HCT116 (cell line): ENCODE measurements around the gene PLA2G2E. TPM values are rescaled to one million over a fixed set of nuclear protein-coding genes. Genes with fewer than 3 reads are reported as not detected.

Experiments
- ATAC-seq: fragments of 200-7000 bp; cut with Tn5 transposase; 2 replicates; pipeline ENCODE4 v1.9.1; 2020; ENCODE audit warnings: mild to moderate bottlenecking, moderate library complexity
- BruUV-seq: library from RNA; stranded (reverse); fragments of 400-500 nt; replicated peaks from 2 replicates; lab custom pipeline; 2021; lab: Mats Ljungman, UMichigan
- CTCF ChIA-PET: fragments of 300-600 bp; sonication (Branson Sonifier 250); formaldehyde crosslinking; loops from one replicate; lab custom pipeline; 2021; ENCODE audit warnings: antibody characterized with exemption; lab: Charles Lee
- POLR2A ChIA-PET: fragments of 300-600, 350-600 bp; sonication (Branson Sonifier 250); formaldehyde crosslinking; loops from one replicate; lab custom pipeline; 2021; ENCODE audit warnings: antibody characterized with exemption; lab: Charles Lee
- RAD21 ChIA-PET, 2 experiments: fragments of 300-600 bp; sonication (Branson Sonifier 250); formaldehyde crosslinking; loops; one replicate each; lab custom pipeline; 2023; ENCODE audit warnings: low total read pairs in 2 of 2; ENCODE audit not compliant: uncharacterized antibody in 2 of 2, unreplicated experiment in 2 of 2, low non-redundant PET in 1 of 2; lab: Charles Lee
- DNase-seq: peaks from one replicate; pipeline ENCODE4 v3.0.0-alpha.2; 2010; ENCODE audit warnings: low read depth, low spot score
- H2AFZ ChIP-seq: fragments of 200-600 bp; shearing (Covaris generic), sonication (generic); 2 replicates; pipeline ENCODE4 v1.6.1; 2017; ENCODE audit warnings: low read depth, mixed run types, mixed read lengths, antibody characterized with exemption, low read length; ENCODE audit not compliant: poor library complexity, severe bottlenecking
- H3K27ac ChIP-seq: 2 replicates; pipeline ENCODE4 v1.5.1; 2012; ENCODE audit warnings: low read depth, low read length
- H3K27me3 ChIP-seq: fragments of 200-600 bp; sonication (generic); 2 replicates; pipeline ENCODE4 v1.6.1; 2016; ENCODE audit warnings: mixed run types, low read length, mixed read lengths; ENCODE audit not compliant: insufficient read depth
- H3K36me3 ChIP-seq, 2 experiments: fragments of 200-500 bp in 1 of 2; fragments of 200-600 bp in 1 of 2; sonication (Bioruptor generic) in 1 of 2; sonication (generic) in 1 of 2; 2 replicates each; pipeline versions ENCODE4 v1.5.1 to v1.6.1; 2014 to 2016; ENCODE audit warnings: low read length in 2 of 2, inconsistent platforms in 1 of 2, mixed read lengths in 1 of 2, mixed run types in 1 of 2; ENCODE audit not compliant: insufficient read depth in 2 of 2, control insufficient read depth in 1 of 2
- H3K4me1 ChIP-seq, 2 experiments: fragments of 200-600 bp in 1 of 2; sonication (generic) in 1 of 2; 2 replicates each; pipeline versions ENCODE4 v1.5.1 to v1.6.1; 2012 to 2017; ENCODE audit warnings: low read length in 2 of 2, inconsistent platforms in 1 of 2, mild to moderate bottlenecking in 1 of 2, mixed read lengths in 1 of 2, mixed run types in 1 of 2, moderate library complexity in 1 of 2; ENCODE audit not compliant: insufficient read depth in 2 of 2, control insufficient read depth in 1 of 2
- H3K4me2 ChIP-seq: fragments of 200-600 bp; sonication (generic); 2 replicates; pipeline ENCODE4 v1.6.1; 2017; ENCODE audit warnings: mixed run types, low read length, mixed read lengths
- H3K4me3 ChIP-seq, 2 experiments: fragments of 200-600 bp in 1 of 2; sonication (generic) in 1 of 2; replicated peaks in 1 of 2; 2 replicates each; pipeline ENCODE4 v1.5.1; 2011 to 2016; ENCODE audit warnings: low read length in 2 of 2, control low read depth in 1 of 2, low read depth in 1 of 2, mild to moderate bottlenecking in 1 of 2, mixed read lengths in 1 of 2, mixed run types in 1 of 2
- H3K79me2 ChIP-seq: fragments of 200-600 bp; sonication (generic); 2 replicates; pipeline ENCODE4 v1.6.1; 2017; ENCODE audit warnings: mild to moderate bottlenecking, mixed run types, low read length, moderate library complexity, mixed read lengths; ENCODE audit not compliant: insufficient read depth
- H3K9ac ChIP-seq: fragments of 200-600 bp; sonication (generic); 2 replicates; pipeline ENCODE4 v1.6.1; 2016; ENCODE audit warnings: low read length, mixed read lengths
- H3K9me2 ChIP-seq: fragments of 200-600 bp; sonication (generic), shearing (Covaris generic); 2 replicates; pipeline ENCODE4 v1.6.1; 2017; ENCODE audit warnings: mixed run types, mild to moderate bottlenecking, moderate library complexity; ENCODE audit not compliant: insufficient read depth
- H3K9me3 ChIP-seq, 2 experiments: fragments of 200-500 bp in 1 of 2; fragments of 200-600 bp in 1 of 2; sonication (Bioruptor generic) in 1 of 2; sonication (generic) in 1 of 2; 2 replicates each; pipeline ENCODE4 v1.6.1; 2014 to 2017; ENCODE audit warnings: low read length in 2 of 2, mixed read lengths in 2 of 2, inconsistent platforms in 1 of 2, low read depth in 1 of 2, mild to moderate bottlenecking in 1 of 2, mixed run types in 1 of 2, moderate library complexity in 1 of 2; ENCODE audit not compliant: control insufficient read depth in 1 of 2, insufficient read depth in 1 of 2
- H4K20me1 ChIP-seq: fragments of 200-600 bp; sonication (generic), shearing (Covaris generic); 2 replicates; pipeline ENCODE4 v1.6.1; 2017; ENCODE audit warnings: mixed run types, mild to moderate bottlenecking, moderate library complexity; ENCODE audit not compliant: insufficient read depth
- CEBPB ChIP-seq: IDR thresholded peaks from 2 replicates; pipeline ENCODE4 v1.6.1; 2012; ENCODE audit warnings: low read depth
- CTCF ChIP-seq, 3 experiments: fragments of 200-600 bp in 1 of 3; sonication (generic) in 1 of 3; IDR thresholded peaks in 2 of 3; conservative IDR thresholded peaks in 1 of 3; 2 replicates each; pipeline ENCODE4 v1.5.1; 2012 to 2017; ENCODE audit warnings: low read depth in 2 of 3, low read length in 2 of 3, antibody characterized with exemption in 1 of 3, borderline replicate concordance in 1 of 3, control low read depth in 1 of 3, mild to moderate bottlenecking in 1 of 3, mixed read lengths in 1 of 3, mixed run types in 1 of 3, moderate library complexity in 1 of 3; ENCODE audit not compliant: insufficient read depth in 1 of 3
- EGR1 ChIP-seq: IDR thresholded peaks from 2 replicates; pipeline ENCODE4 v1.6.1; 2012; ENCODE audit warnings: low read depth
- ELF1 ChIP-seq: IDR thresholded peaks from 2 replicates; pipeline ENCODE4 v1.6.1; 2012; ENCODE audit warnings: low read depth, borderline replicate concordance
- EZH2 ChIP-seq: fragments of 200-600 bp; sonication (generic); IDR thresholded peaks from 2 replicates; pipeline ENCODE4 v1.6.1; 2017; ENCODE audit warnings: antibody characterized with exemption, mixed run types
- FOSL1 ChIP-seq: IDR thresholded peaks from 2 replicates; pipeline ENCODE4 v1.6.1; 2012; ENCODE audit warnings: low read depth
- MAX ChIP-seq: IDR thresholded peaks from 2 replicates; pipeline ENCODE4 v1.6.1; 2012
- POLR2A ChIP-seq: IDR thresholded peaks from 2 replicates; pipeline ENCODE4 v1.7.0; 2011; ENCODE audit warnings: borderline replicate concordance; ENCODE audit not compliant: insufficient read depth, insufficient read length; ENCODE audit errors: extremely low read depth
- POLR2AphosphoS5 ChIP-seq: IDR thresholded peaks from 2 replicates; pipeline ENCODE4 v1.6.1; 2011; ENCODE audit warnings: mild to moderate bottlenecking, low read depth, low read length, moderate library complexity
- REST ChIP-seq: IDR thresholded peaks from 2 replicates; pipeline ENCODE4 v1.6.1; 2012; ENCODE audit warnings: low read depth
- SIN3A ChIP-seq: IDR thresholded peaks from 2 replicates; pipeline ENCODE4 v1.6.1; 2012; ENCODE audit warnings: low read depth
- SP1 ChIP-seq: IDR thresholded peaks from 2 replicates; pipeline ENCODE4 v1.6.1; 2012; ENCODE audit warnings: low read depth
- SRF ChIP-seq: IDR thresholded peaks from 2 replicates; pipeline ENCODE4 v1.6.1; 2012; ENCODE audit warnings: low read depth
- YY1 ChIP-seq: IDR thresholded peaks from 2 replicates; pipeline ENCODE4 v1.6.1; 2011; ENCODE audit warnings: low read length, low read depth, moderate library complexity, mild to moderate bottlenecking; ENCODE audit not compliant: insufficient replicate concordance; ENCODE audit errors: extremely low read depth
- ZFX ChIP-seq: fragments of 450-650 bp; IDR thresholded peaks from 2 replicates; pipeline ENCODE4 v1.6.1; 2017
- intact Hi-C: fragments of 100-400 bp; cut with micrococcal nuclease; formaldehyde crosslinking; loops from 2 replicates; pipeline ENCODE4 v1.10.0; 2022
- total RNA-seq: library from RNA; stranded (reverse); gene quantifications from one replicate; pipeline ENCODE4 v1.2.1, GENCODE V29; 2021; ENCODE audit not compliant: unreplicated experiment

The PLA2G2E gene
- total RNA-seq, 1 experiment from 2014 or later = not detected

GRCh38 chr1:19967808-19968207 is 44.4 kb upstream of the PLA2G2E start:
- Histone ChIP-seq H2AFZ (no peak overlapping the region), H3K4me2 (no peak overlapping the region), H3K36me3 (no peaks in the 10 kb centered on the region), H3K9me3 (no peaks in the 10 kb centered on the region), H3K9ac (no peak overlapping the region), H3K4me3 (no peak overlapping the region), H3K27ac (no peak overlapping the region), H4K20me1 (no peaks in the 10 kb centered on the region), H3K27me3 (peaks cover 9% of the 10 kb centered on the region; the same call in 1 of the 2 replicates), H3K9me2 (no peaks in the 10 kb centered on the region), H3K4me1 (no peaks in the 10 kb centered on the region), H3K79me2 (no peaks in the 10 kb centered on the region)
- ATAC-seq = no peak
- TF ChIP-seq EZH2 (no peak), POLR2AphosphoS5 (no peak), CEBPB (no peak), YY1 (no peak), SRF (no peak), SP1 (no peak), MAX (no peak), EGR1 (no peak), FOSL1 (no peak), ELF1 (no peak), REST (no peak), POLR2A (no peak), CTCF (IDR thresholded peaks at IDR 0.05 in 2 of 3, conservative IDR thresholded peaks at IDR 0.05 in 1 of 3; ENCODE audit: borderline replicate concordance in 1 of 3, insufficient read depth in 1 of 3, low read depth in 2 of 3, low read length in 2 of 3) (no peak), ZFX (no peak), SIN3A (no peak)
- intact Hi-C loops = no loop called here
- ChIA-PET RAD21 (no interaction called here), POLR2A (no interaction called here), CTCF (no interaction called here)
- no TSS peak for BruUV-seq
- DNase-seq = no peak
